ENCODE results near the gene TRPM3.

TRPM3 gene

DNA sequence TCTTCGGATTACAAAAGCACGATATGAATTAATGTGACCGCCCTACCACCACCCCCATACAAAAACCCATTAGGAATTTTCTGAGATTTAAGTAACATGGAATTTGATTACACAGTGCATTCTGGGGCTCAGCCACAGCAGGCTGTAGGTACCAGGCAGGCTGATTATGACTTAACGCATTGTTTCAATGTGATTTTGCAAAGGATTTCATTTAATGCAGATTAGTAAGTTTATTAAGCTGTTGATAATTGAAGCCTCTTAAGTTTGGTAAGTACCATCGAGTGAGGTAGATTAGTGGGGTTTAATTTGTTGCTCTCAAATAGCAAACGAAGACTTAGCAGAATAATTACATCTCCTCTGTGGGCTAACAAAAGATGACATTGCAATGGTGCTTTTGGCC is 240.1 kb downstream of the TRPM3 start:
- TF ChIP-seq, protein P1, sequence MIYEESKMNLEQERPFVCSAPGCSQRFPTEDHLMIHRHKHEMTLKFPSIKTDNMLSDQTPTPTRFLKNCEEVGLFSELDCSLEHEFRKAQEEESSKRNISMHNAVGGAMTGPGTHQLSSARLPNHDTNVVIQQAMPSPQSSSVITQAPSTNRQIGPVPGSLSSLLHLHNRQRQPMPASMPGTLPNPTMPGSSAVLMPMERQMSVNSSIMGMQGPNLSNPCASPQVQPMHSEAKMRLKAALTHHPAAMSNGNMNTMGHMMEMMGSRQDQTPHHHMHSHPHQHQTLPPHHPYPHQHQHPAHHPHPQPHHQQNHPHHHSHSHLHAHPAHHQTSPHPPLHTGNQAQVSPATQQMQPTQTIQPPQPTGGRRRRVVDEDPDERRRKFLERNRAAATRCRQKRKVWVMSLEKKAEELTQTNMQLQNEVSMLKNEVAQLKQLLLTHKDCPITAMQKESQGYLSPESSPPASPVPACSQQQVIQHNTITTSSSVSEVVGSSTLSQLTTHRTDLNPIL (CRISPR knock-in tag; IDR thresholded peaks at IDR 0.05; ENCODE audit: low read depth), result no peak
- no peak for TF ChIP-seq SNAI2 (CRISPR knock-in tag; IDR thresholded peaks at IDR 0.05)
- no peak for TF ChIP-seq BACH2 (CRISPR knock-in tag; IDR thresholded peaks at IDR 0.05; ENCODE audit: borderline replicate concordance)
- TF ChIP-seq, protein P2, sequence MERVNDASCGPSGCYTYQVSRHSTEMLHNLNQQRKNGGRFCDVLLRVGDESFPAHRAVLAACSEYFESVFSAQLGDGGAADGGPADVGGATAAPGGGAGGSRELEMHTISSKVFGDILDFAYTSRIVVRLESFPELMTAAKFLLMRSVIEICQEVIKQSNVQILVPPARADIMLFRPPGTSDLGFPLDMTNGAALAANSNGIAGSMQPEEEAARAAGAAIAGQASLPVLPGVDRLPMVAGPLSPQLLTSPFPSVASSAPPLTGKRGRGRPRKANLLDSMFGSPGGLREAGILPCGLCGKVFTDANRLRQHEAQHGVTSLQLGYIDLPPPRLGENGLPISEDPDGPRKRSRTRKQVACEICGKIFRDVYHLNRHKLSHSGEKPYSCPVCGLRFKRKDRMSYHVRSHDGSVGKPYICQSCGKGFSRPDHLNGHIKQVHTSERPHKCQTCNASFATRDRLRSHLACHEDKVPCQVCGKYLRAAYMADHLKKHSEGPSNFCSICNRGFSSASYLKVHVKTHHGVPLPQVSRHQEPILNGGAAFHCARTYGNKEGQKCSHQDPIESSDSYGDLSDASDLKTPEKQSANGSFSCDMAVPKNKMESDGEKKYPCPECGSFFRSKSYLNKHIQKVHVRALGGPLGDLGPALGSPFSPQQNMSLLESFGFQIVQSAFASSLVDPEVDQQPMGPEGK (CRISPR knock-in tag; IDR thresholded peaks at IDR 0.05; ENCODE audit: borderline replicate concordance), result no peak
- TF ChIP-seq RARB (CRISPR knock-in tag; IDR thresholded peaks at IDR 0.05), result no peak
- ATAC-seq, result no peak

DNA sequence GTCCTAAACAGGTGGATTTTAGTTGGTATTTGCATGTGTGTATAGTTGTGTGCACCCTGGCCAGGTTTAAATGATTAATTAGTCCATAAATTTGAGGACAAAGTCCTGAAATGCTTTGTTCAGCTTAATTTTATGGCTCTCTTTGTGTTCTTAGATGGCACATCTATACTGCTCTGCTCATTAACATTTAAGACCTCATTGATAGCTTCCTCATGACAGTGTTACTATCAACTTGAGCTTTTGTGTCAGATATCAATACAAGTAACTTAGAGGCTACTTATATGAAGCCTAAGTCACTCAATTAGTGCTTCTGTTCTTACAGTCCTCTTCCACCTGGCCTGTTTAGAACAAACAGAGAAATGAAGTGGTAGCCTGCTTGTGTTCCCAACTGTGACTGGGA is 240.9 kb downstream of the TRPM3 start:
- TF ChIP-seq ISL1 (CRISPR knock-in tag; IDR thresholded peaks at IDR 0.05), result no peak
- TF ChIP-seq, protein P3, sequence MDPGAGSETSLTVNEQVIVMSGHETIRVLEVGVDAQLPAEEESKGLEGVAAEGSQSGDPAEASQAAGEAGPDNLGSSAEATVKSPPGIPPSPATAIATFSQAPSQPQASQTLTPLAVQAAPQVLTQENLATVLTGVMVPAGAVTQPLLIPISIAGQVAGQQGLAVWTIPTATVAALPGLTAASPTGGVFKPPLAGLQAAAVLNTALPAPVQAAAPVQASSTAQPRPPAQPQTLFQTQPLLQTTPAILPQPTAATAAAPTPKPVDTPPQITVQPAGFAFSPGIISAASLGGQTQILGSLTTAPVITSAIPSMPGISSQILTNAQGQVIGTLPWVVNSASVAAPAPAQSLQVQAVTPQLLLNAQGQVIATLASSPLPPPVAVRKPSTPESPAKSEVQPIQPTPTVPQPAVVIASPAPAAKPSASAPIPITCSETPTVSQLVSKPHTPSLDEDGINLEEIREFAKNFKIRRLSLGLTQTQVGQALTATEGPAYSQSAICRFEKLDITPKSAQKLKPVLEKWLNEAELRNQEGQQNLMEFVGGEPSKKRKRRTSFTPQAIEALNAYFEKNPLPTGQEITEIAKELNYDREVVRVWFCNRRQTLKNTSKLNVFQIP (CRISPR knock-in tag; IDR thresholded peaks at IDR 0.05; ENCODE audit: borderline replicate concordance, low read depth), result no peak
- no peak for TF ChIP-seq BACH2 (CRISPR knock-in tag; IDR thresholded peaks at IDR 0.05; ENCODE audit: borderline replicate concordance)
- no peak for TF ChIP-seq ZNF565 (CRISPR knock-in tag; conservative IDR thresholded peaks at IDR 0.05; ENCODE audit: low read depth)
- TF ChIP-seq OSR1 (CRISPR knock-in tag; IDR thresholded peaks at IDR 0.05), result no peak
- TF ChIP-seq ZFP3 (CRISPR knock-in tag; IDR thresholded peaks at IDR 0.05), result no peak
- no peak for TF ChIP-seq ARNTL (CRISPR knock-in tag; IDR thresholded peaks at IDR 0.05; ENCODE audit: borderline replicate concordance, low read depth)
- TF ChIP-seq ZFP30 (CRISPR knock-in tag; IDR thresholded peaks at IDR 0.05), result no peak
- TF ChIP-seq TOX (CRISPR knock-in tag; IDR thresholded peaks at IDR 0.05; ENCODE audit: borderline replicate concordance), result no peak
- TF ChIP-seq, protein P4, sequence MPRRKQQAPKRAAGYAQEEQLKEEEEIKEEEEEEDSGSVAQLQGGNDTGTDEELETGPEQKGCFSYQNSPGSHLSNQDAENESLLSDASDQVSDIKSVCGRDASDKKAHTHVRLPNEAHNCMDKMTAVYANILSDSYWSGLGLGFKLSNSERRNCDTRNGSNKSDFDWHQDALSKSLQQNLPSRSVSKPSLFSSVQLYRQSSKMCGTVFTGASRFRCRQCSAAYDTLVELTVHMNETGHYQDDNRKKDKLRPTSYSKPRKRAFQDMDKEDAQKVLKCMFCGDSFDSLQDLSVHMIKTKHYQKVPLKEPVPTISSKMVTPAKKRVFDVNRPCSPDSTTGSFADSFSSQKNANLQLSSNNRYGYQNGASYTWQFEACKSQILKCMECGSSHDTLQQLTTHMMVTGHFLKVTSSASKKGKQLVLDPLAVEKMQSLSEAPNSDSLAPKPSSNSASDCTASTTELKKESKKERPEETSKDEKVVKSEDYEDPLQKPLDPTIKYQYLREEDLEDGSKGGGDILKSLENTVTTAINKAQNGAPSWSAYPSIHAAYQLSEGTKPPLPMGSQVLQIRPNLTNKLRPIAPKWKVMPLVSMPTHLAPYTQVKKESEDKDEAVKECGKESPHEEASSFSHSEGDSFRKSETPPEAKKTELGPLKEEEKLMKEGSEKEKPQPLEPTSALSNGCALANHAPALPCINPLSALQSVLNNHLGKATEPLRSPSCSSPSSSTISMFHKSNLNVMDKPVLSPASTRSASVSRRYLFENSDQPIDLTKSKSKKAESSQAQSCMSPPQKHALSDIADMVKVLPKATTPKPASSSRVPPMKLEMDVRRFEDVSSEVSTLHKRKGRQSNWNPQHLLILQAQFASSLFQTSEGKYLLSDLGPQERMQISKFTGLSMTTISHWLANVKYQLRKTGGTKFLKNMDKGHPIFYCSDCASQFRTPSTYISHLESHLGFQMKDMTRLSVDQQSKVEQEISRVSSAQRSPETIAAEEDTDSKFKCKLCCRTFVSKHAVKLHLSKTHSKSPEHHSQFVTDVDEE (CRISPR knock-in tag; IDR thresholded peaks at IDR 0.05), result no peak
- TF ChIP-seq ZNF70 (CRISPR knock-in tag; IDR thresholded peaks at IDR 0.05), result no peak
- TF ChIP-seq, protein P5, sequence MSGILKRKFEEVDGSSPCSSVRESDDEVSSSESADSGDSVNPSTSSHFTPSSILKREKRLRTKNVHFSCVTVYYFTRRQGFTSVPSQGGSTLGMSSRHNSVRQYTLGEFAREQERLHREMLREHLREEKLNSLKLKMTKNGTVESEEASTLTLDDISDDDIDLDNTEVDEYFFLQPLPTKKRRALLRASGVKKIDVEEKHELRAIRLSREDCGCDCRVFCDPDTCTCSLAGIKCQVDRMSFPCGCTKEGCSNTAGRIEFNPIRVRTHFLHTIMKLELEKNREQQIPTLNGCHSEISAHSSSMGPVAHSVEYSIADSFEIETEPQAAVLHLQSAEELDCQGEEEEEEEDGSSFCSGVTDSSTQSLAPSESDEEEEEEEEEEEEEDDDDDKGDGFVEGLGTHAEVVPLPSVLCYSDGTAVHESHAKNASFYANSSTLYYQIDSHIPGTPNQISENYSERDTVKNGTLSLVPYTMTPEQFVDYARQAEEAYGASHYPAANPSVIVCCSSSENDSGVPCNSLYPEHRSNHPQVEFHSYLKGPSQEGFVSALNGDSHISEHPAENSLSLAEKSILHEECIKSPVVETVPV (CRISPR knock-in tag; IDR thresholded peaks at IDR 0.05), result no peak
- ATAC-seq, result no peak

DNA sequence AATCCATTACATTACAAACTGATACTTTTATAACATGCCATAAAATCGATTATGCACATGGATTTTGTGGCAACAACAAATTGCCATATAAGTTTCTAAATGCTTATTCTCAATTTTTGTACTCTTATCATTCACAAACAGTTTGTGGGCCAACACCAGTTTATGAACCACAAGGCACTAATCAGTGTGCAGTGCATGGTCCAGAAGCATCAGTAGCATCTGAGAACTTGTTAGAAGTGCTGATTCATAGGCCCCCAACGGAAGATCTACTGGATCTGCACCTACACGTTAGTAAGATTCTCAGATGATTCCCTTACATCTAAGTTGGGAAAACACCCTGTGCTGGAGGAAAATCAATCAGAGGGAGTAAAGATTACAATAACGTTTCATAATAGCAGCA is 242.8 kb downstream of the TRPM3 start:
- TF ChIP-seq ISL1 (CRISPR knock-in tag; IDR thresholded peaks at IDR 0.05) (no peak), RARB (CRISPR knock-in tag; IDR thresholded peaks at IDR 0.05) (no peak)
- TF ChIP-seq, protein P5 (CRISPR knock-in tag; IDR thresholded peaks at IDR 0.05), result no peak
- no peak for ATAC-seq

DNA sequence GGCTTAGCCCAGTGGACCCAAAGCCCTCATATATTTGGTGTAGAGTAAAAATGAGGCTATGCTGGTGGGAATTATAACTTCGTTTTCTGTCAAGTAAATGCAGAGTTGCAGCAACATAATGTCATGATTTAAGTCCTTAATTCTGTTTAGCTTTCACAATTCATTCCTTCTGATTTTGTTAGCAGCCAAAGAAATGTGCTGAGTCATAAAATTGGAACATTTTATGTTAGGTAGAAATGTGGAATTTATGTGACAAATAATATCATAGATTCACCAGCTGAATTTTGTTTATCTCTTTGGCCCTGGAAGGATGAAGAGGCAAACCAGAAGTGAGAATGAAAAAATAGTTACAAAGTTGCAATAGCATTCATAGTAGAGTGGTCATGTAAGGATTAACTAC is 247.0 kb downstream of the TRPM3 start:
- TF ChIP-seq BACH2 (CRISPR knock-in tag; IDR thresholded peaks at IDR 0.05; ENCODE audit: borderline replicate concordance), result no peak
- no peak for TF ChIP-seq ARNTL (CRISPR knock-in tag; IDR thresholded peaks at IDR 0.05; ENCODE audit: borderline replicate concordance, low read depth)
- no peak for TF ChIP-seq CSDC2 (CRISPR knock-in tag; IDR thresholded peaks at IDR 0.05)
- TF ChIP-seq SNAI2 (CRISPR knock-in tag; IDR thresholded peaks at IDR 0.05), result no peak
- no peak for TF ChIP-seq TCF4 (CRISPR knock-in tag; IDR thresholded peaks at IDR 0.05; ENCODE audit: borderline replicate concordance)
- TF ChIP-seq ESRRG (CRISPR knock-in tag; IDR thresholded peaks at IDR 0.05), result no peak
- TF ChIP-seq, protein P1 (CRISPR knock-in tag; IDR thresholded peaks at IDR 0.05; ENCODE audit: low read depth), result no peak
- ATAC-seq, result no peak

All from SK-N-SH treated with all-trans-retinoic acid at 6 μM for 48 hours (cell line).